ENCODE results near the gene ATP10A.

Gene ATP10A

DNA sequence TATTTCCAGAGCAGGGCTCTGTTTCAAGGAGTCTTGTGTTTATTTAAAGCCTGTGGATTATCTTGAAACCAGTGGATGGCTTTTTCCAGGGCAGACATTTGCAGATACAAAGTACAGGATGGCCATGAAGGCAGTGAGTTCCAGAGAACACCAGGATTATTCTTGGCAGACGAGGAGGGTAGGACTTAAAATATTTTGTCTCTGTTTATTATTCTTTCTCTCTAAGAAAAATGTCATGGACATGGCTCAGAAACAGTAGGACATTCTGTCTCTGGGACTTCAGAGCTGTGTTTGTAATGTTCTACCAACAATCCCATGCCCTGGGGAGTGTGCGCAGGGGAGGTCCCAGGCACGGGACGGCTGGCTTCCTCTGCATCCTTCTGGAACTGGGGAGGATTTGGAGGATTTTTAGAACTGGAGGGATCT is 125.9 kb downstream of the ATP10A start:
- no peak overlapping the region for H3K4me3 ChIP-seq (ENCODE audit: low read depth, low read length)
- TF ChIP-seq CTCF (IDR thresholded peaks at IDR 0.05; ENCODE audit: control insufficient read depth, extremely low read depth, insufficient read depth), result no peak
- no peak for DNase-seq (ENCODE audit: low read depth)

DNA sequence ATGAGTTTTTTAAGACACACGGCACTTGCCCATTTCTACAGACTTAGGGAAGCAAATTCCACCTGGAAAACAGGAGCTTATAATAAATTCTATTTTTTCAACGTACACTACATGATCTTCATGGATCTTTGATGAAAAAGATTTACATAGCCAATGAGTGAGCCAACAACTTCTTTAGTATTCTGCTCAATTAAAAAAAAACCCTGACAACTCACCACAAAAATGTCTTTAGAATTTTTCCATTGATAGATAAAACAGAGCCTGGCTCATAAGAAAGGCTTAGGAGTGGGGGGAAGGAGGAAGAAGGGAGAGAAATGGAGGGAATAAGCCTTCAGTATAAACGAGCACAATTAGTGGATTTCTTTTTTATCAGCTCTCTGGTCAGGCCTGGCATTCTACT is 126.7 kb downstream of the ATP10A start:
- H3K4me3 ChIP-seq (ENCODE audit: low read depth, low read length), result no peak overlapping the region
- DNase-seq (ENCODE audit: low read depth), result no peak
- TF ChIP-seq CTCF (IDR thresholded peaks at IDR 0.05; ENCODE audit: control insufficient read depth, extremely low read depth, insufficient read depth), result no peak

DNA sequence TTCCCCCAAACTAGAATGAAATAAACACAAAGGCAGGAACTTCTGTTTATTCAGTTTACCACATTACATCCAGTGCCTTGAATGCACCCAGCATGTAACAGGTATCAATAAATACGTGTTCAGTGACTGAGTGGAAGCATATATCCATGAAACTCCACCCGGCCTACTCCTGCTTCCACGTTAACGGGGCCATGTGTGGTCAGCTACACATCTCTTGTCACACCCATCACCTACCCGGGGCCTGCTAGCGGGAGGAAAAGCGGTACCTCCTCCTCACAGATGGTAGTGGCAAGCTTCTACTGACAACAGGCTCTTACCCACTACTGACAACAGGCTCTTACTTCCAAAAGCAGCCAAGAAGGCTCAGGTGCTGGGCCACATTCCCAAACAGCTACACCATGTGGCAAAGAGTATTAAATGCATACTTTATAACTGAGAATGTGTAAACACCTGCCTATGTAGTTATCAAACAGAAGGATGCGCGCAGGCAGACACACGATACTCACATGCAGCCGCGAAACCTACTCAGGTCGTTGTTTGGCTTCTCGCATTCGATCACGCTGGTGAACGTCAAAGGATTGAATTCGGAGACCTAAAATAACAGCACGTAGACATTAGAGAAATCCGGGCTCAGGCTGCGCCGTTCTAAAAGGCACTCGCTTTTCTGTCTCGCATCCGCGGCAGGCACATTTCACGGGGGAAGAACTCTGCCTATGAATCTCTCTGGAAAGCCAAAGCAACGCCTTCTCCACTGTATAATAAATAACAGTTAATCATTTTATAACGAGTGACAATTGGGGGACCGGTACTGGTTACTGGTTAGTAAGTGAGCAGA is 127.4 kb downstream of the ATP10A start:
- no peak overlapping the region for H3K4me3 ChIP-seq (ENCODE audit: low read depth, low read length)
- DNase-seq (ENCODE audit: low read depth), result no peak
- peak; percentile 40; the same call in 1 of the 2 replicates for TF ChIP-seq CTCF (IDR thresholded peaks at IDR 0.05; ENCODE audit: control insufficient read depth, extremely low read depth, insufficient read depth)

- no peak for TF ChIP-seq CTCF (IDR thresholded peaks at IDR 0.05; ENCODE audit: control insufficient read depth, extremely low read depth, insufficient read depth)
- H3K4me3 ChIP-seq (ENCODE audit: low read depth, low read length), result no peak overlapping the region
- no peak for DNase-seq (ENCODE audit: low read depth)
These were observed 128.3 kb downstream of the ATP10A start for GRCh38 chr15:25734680-25735355.

- no peak for TF ChIP-seq CTCF (IDR thresholded peaks at IDR 0.05; ENCODE audit: control insufficient read depth, extremely low read depth, insufficient read depth)
These were observed 129.1 kb downstream of the ATP10A start for GRCh38 chr15:25733856-25734679.

GRCh38 chr15:25733036-25733855 is 129.9 kb downstream of the ATP10A start:
- DNase-seq (ENCODE audit: low read depth), result no peak
- no peak overlapping the region for H3K4me3 ChIP-seq (ENCODE audit: low read depth, low read length)
- no peak for TF ChIP-seq CTCF (IDR thresholded peaks at IDR 0.05; ENCODE audit: control insufficient read depth, extremely low read depth, insufficient read depth)

More at GRCh38 chr15:25733856-25734679, 129.1 kb downstream of the ATP10A start:
- no peak overlapping the region for H3K4me3 ChIP-seq (ENCODE audit: low read depth, low read length)
- no peak for DNase-seq (ENCODE audit: low read depth)

Measured in LNCaP clone FGC (cell line).